GM12865 (cell line): Measurements from ENCODE around the gene ACBD6.

Experiments used
- DNase-seq: peaks from one replicate; pipeline ENCODE4 v3.0.0; 2010; ENCODE audit warnings: low read depth
- H3K4me3 ChIP-seq: 2 replicates; pipeline ENCODE4 v1.5.1; 2011; ENCODE audit warnings: mild to moderate bottlenecking, low read depth, low read length, control low read depth
- TF ChIP-seq, protein P1 (sequence below): IDR thresholded peaks from 2 replicates; pipeline ENCODE4 v1.5.1; 2011; ENCODE audit warnings: low read length, control low read depth, low read depth, inconsistent platforms; ENCODE audit not compliant: insufficient read depth; ENCODE audit errors: missing control alignments

The ACBD6 gene

DNA sequence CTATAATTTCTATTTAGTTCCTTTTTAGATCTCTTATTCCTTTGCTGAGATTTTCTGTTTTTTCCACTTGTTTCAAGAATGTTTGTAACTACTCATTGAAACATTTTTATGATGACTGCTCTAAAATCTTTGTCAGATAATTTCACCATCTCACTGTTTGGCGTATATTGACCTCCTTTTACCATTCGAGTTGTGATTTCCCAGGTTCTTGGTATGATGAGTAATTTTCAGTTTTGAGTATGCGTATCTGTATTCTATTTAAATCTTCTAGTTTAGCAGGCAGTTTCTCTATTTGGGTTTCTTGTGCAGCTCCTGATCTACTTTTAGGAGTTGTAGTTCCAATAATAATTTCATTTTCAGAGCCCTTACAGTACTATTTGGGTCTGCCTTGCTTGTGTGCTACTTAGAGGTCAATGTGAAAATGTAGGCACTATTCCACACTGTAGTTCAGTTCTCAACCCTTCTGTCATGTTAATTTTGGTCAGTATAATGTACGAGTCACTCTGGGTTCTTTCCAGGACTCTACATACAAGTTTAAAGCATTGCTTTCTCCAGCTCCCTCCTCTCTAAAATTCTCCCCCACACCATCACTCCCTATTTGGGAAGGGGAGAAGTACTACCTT lies 115.5 kb downstream of the ACBD6 start:
- DNase-seq, result peak; percentile 41

DNA sequence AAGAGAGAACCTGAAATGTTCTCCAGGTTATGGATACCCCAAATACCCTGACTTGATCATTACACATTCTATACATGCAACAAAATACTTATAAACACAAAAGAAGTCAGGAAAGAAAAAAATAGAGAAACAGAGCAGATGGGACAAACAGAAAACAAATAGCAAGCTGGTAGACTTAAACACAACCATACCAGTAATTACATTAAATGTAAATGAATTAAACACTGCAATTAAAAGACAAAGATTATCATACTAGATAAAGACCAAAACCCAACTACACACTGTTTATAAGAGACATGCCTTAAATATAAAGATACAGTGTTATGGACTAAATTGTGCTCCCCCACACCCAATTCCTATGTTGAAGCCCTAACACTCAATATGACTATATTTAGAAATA lies 117.2 kb downstream of the ACBD6 start:
- no peak overlapping the region for H3K4me3 ChIP-seq
- no peak for DNase-seq
- TF ChIP-seq, protein P1, sequence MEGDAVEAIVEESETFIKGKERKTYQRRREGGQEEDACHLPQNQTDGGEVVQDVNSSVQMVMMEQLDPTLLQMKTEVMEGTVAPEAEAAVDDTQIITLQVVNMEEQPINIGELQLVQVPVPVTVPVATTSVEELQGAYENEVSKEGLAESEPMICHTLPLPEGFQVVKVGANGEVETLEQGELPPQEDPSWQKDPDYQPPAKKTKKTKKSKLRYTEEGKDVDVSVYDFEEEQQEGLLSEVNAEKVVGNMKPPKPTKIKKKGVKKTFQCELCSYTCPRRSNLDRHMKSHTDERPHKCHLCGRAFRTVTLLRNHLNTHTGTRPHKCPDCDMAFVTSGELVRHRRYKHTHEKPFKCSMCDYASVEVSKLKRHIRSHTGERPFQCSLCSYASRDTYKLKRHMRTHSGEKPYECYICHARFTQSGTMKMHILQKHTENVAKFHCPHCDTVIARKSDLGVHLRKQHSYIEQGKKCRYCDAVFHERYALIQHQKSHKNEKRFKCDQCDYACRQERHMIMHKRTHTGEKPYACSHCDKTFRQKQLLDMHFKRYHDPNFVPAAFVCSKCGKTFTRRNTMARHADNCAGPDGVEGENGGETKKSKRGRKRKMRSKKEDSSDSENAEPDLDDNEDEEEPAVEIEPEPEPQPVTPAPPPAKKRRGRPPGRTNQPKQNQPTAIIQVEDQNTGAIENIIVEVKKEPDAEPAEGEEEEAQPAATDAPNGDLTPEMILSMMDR, result no peak

More for the DNA sequence above, 115.5 kb downstream of the ACBD6 start:
- H3K4me3 ChIP-seq, result no peak overlapping the region
- TF ChIP-seq, protein P1, result no peak

DNA sequence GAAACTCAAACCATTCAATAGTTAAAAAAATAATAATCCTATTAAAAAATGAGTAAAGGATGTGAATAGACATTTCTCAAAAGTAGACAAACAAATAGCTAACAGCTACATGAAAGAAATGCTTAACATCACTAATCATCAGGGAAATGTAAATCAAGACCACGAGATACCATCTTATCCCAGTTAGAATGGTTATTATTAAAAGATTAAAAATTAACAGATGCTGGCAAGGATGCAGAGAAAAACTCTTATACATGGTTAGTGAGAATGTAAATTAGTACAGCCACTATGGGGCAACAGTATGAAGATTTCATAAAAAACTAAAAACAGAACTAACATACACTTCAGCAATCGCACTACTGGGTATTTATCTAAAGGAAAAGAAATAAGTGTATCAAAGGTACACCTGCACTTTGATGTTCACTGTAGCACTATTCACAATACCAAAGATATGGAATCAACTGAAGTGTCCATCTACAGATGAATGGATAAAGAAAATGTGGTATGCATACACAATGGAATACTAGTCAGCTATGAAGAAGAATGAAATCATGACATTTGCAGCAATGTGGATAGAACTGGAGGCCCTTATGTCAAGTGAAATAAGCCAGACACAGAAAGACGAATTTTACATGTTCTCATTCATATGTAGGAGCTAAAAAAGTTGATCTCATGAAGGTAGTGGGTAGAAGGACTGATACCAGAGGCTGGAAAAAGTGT lies 117.9 kb downstream of the ACBD6 start:
- TF ChIP-seq, protein P1, result no peak
- no peak overlapping the region for H3K4me3 ChIP-seq

GRCh38 chr1:180382326-180383115 lies 119.9 kb downstream of the ACBD6 start:
- no peak for DNase-seq
- no peak overlapping the region for H3K4me3 ChIP-seq
- TF ChIP-seq, protein P1, result no peak

More for the DNA sequence above, 117.9 kb downstream of the ACBD6 start:
- DNase-seq, result no peak

DNA sequence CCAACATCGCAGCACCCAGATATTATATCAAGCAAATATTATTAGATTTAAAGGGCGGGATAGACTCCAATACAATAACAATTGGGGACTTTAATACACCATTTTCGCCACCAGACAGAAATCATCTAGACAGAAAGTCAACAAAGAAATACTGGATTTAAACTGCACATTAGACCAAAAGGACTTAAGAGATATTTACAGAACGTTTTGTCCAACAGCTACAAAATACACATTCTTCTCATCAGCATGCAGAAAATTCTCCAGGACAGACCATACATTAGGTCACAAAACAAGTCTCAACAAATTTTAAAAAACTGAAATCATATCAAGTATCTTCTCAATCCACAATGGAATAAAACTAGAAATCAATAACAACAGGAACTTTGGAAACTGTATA lies 121.2 kb downstream of the ACBD6 start:
- no peak for DNase-seq
- H3K4me3 ChIP-seq, result no peak overlapping the region
- TF ChIP-seq, protein P1, result no peak

DNA sequence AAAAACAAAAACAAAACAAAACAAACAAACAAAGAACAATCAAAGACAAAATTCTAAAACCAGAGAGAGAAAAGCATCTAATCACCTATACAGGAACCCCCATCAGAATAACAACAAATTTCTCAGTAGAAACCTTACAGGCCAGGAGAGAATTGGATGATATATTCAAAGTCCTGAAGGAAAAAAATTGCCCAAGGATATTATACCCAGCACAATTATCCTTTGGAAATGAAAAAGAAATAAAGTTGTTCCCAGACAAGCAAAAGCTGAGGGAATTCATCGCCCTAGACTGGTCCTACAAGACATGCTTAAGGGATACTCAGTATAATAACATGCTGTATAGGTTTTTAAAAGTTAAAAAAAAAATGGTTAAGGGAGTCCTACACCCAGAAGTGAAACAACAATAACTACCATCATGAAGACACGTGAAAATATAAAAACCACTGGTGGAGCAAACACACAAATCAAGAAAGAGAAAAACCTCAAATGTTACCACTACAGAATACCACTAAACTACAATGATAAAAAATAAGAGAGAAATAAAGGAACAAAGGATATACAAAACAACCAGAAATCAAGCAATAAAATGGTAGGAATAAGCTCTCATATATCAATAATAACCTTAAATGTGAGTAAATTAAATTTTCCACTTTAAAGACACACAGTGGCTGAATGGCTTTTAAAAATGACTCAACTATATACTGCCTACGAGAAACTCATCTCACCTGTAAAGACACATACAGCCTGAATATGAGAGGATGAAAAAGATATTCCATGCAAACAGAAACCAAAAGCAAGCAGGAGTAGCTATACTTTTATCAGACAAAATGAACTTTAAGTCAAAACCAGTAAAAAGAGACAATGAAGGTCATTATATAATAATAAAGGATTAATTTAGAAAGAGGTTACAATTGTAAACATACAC lies 121.9 kb downstream of the ACBD6 start:
- TF ChIP-seq, protein P1, result no peak
- H3K4me3 ChIP-seq, result no peak overlapping the region
- no peak for DNase-seq
